Right lung (tissue), 10 donors: ENCODE data around the gene MBNL3. TPM values are rescaled to one million over a fixed set of nuclear protein-coding genes. Genes with fewer than 3 reads are reported as not detected.

ENCODE experiments used
- DNase-seq, 2 donors: peaks; one replicate each; pipeline ENCODE4 v3.0.0-alpha.2; 2013
- long read RNA-seq, 8 donors: transcript quantifications; one replicate each; lab custom pipeline, GENCODE V29; 2026
- polyA plus RNA-seq, 5 donors: library from polyadenylated mRNA; unstranded; fragments of 120-200 nt; gene quantifications; one replicate each; pipeline versions ENCODE4 v1.2.1 to v1.2.3, GENCODE V29; 2013; ENCODE audit warnings: inconsistent platforms in 1 of 5, low replicate concordance in 1 of 5; ENCODE audit not compliant: insufficient read length in 5 of 5, insufficient read depth in 1 of 5

The MBNL3 gene, protein sequence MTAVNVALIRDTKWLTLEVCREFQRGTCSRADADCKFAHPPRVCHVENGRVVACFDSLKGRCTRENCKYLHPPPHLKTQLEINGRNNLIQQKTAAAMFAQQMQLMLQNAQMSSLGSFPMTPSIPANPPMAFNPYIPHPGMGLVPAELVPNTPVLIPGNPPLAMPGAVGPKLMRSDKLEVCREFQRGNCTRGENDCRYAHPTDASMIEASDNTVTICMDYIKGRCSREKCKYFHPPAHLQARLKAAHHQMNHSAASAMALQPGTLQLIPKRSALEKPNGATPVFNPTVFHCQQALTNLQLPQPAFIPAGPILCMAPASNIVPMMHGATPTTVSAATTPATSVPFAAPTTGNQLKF
- polyA plus RNA-seq = 10 to 100 TPM; 10.6 to 24.3 (median 19.4) TPM
- long read RNA-seq, donor 1, partial matches to known transcripts = 0 of 1 reads
- long read RNA-seq, donor 1, other reads (novel, unspliced or antisense) = 0 of 1 reads
- long read RNA-seq, donor 2, full-length matches to known transcripts = 2 of 2 reads
- long read RNA-seq, donor 2, partial matches to known transcripts = 0 of 2 reads
- long read RNA-seq, donor 2, other reads (novel, unspliced or antisense) = 0 of 2 reads
- long read RNA-seq, donor 3 = 0 reads
- long read RNA-seq, donor 4, partial matches to known transcripts = 5 of 5 reads
- long read RNA-seq, donor 4, other reads (novel, unspliced or antisense) = 0 of 5 reads
- long read RNA-seq, donor 5, partial matches to known transcripts = 0 of 1 reads
- long read RNA-seq, donor 5, other reads (novel, unspliced or antisense) = 0 of 1 reads
- long read RNA-seq, donor 6, partial matches to known transcripts = 0 of 1 reads
- long read RNA-seq, donor 6, other reads (novel, unspliced or antisense) = 0 of 1 reads
- long read RNA-seq, donor 7, partial matches to known transcripts = 0 of 1 reads
- long read RNA-seq, donor 7, other reads (novel, unspliced or antisense) = 0 of 1 reads
- long read RNA-seq, donor 8 = 0 reads

GRCh38 chrX:132488819-132489577 lies at the start of gene MBNL3:
Gene MBNL3, minus strand, starts transcription at chrX:132489038. Its CDS starts 49,427 bp downstream, at chrX:132439611.
- DNase-seq = peak; percentile 57 to 67

GRCh38 chrX:132533409-132533808 lies 44.6 kb upstream of the MBNL3 start:
- no peak for DNase-seq

- DNase-seq = no peak
Measured at GRCh38 chrX:132532913-132533312, 44.1 kb upstream of the MBNL3 start.

GRCh38 chrX:132532097-132532496 lies 43.3 kb upstream of the MBNL3 start:
- DNase-seq = no peak

GRCh38 chrX:132520792-132521191 lies 32.0 kb upstream of the MBNL3 start:
- no peak for DNase-seq

DNA sequence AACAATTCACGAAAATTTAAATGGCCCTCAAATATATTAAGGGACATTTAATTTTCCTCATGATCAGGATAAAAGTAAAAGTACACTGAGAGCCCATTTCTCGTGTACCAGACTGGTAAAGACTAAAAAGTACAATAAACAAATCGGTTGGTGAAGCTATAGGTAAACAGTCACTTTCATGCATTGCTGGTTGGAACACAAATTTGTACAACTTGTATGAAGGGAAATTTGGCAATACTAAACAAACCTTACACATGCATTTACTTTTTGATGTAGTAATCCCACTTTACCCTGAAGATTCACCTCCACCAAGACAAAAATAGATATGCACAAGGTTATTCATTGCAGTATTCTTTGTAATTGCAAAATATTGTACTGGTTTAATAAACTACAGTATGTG lies 31.4 kb upstream of the MBNL3 start:
- DNase-seq = no peak

GRCh38 chrX:132518401-132518800 lies 29.6 kb upstream of the MBNL3 start:
- no peak for DNase-seq

GRCh38 chrX:132508834-132509233 lies 20.0 kb upstream of the MBNL3 start:
- DNase-seq = no peak

- no peak for DNase-seq
Measured at GRCh38 chrX:132505116-132505515, 16.3 kb upstream of the MBNL3 start.

- no peak for DNase-seq
Measured at GRCh38 chrX:132504417-132504816, 15.6 kb upstream of the MBNL3 start.

DNA sequence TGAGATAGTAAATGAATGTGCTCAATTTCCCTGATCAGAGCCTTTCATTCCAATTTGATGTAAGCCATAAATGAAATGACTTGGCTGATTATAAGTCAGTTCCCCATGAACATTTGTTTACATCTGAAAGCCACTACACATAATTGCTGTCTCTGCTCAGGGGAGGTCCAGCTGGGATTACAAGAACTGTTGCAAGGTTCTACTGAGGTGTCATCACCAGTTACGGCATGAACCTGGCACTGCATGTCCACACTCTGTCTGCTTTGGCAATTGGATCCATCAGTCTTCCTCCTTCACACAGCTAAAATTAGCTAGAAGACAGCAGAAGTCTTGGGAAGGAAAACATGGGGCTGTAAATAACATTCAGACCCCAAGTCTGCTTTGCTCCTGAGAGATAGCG lies 12.8 kb upstream of the MBNL3 start:
- DNase-seq = no peak

DNA sequence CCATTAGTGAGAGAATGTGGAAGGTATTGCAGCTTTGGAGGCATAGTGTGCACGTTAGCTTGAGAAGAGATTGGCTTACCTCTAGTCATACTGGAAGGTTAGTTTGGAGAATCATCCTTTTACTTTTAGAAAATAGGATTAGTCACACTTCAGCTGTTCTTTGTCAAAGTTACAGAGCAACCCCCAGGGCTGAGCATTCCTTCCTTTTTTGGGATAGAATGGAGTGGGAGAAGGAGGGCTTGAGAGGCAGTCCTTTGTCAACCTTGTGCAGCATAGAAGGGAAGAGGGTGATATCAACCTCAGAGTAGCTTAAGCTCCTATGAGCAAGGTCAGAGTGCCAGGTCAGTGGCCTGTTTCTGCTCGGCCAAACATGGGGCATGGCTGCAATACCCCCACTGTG lies 8.6 kb upstream of the MBNL3 start:
- DNase-seq = no peak

- DNase-seq = no peak
Measured at GRCh38 chrX:132493095-132493494, 4.3 kb upstream of the MBNL3 start.

GRCh38 chrX:132491191-132491590 lies 2.4 kb upstream of the MBNL3 start:
- no peak for DNase-seq

DNA sequence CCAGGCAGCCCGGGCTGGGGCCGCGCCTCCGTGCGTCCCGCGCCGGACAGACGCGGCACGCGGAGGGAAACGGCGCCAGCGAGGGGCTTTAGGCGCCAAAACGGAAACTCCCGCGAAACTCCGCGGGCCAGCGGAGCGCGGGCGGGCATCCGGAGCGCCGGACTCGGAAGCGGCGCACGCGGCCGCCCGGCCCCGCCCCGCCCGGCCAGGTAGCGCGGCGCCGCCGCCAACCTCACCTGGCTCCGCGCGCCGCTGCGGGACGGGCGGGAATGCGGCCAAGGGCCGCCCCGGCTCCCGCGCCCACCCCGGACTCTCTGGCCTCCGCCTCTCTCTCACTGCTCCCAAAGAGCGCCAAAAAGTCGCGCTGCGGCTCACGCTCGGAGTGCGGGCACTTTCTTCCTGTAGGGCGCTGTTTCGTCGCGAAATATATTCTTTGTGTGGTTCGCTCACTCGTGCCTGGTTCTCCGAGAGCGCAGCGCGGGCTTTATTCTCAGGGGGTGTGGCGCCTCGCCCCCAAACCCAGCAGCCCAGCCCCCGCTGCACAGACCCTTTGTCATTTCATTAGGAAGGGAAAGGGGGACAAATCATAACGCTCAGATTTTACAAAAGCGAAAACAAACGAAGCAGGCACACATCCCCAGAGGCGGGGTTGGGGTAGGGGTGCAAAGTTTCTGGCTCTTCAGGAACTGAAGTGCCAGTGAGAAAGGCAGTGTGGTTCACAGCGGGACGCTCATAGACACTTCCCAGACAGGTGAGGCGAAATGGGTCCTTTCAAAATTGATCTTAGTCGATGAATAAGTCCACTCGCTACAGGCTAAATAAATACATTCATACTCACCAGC lies 961 bp upstream of the MBNL3 start:
- DNase-seq = peak; percentile 36 to 39

GRCh38 chrX:132488180-132488705 lies 595 bp downstream of the MBNL3 start:
- no peak for DNase-seq

GRCh38 chrX:132486599-132487178 lies 2.1 kb downstream of the MBNL3 start:
- no peak for DNase-seq

DNA sequence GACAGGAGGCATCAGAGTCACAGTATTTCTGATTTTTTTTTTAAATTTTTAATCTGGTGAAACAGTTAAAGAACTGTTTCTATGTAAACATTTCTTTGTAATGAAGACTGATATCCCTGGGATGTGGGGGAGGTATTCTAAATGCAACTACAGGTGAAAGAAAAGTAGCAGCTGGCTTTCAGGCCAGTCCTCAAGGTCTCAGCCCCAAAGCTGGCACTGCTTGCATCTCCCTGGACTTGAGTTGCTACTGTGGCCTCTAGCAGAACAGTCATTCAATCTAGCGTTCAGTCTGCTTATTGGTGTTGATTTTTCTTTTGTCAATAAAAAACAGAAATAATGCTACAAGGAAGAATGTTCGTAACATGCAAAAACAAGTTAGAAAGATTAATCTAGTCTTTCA lies 4.9 kb downstream of the MBNL3 start:
- DNase-seq = no peak

GRCh38 chrX:132483488-132483887 lies 5.3 kb downstream of the MBNL3 start:
- no peak for DNase-seq

DNA sequence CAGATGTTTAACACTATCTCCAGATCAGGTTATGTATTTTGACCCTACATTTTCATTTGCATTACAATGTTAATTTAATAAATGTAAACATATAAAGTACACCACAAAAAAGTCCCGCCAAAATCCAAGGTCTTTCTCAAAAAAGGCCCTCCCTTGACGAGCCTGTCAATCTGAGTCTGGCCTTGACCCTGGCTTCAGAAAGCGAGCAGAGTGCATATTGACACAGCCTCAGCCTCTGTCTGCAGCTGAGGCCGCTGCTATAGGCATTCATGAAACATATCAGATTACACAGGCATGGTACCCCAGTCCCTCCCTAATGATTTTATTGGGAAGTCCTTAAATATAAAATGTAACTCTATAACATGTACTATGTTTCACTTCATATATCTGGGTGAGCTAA lies 6.2 kb downstream of the MBNL3 start:
- no peak for DNase-seq
